Duodenal mucosa (tissue), 2 donors: ENCODE data around the gene MYD88.
A peak's percentile ranks its signal among the peaks of the same experiment; 100 is the strongest.
"Not testable (repeated sequence)": the region's sequence is repeated elsewhere in the genome, so short reads cannot be mapped to it uniquely, and the experiment has no call there.

ENCODE experiments used
- H3K27ac ChIP-seq: one replicate; pipeline ENCODE4 v1.7.0; 2013; ENCODE audit warnings: low read depth, low read length
- H3K27me3 ChIP-seq, 2 donors: one replicate each; pipeline ENCODE4 v1.7.0; 2013; ENCODE audit warnings: low read length in 2 of 2, control low read depth in 1 of 2; ENCODE audit not compliant: insufficient read depth in 2 of 2, control insufficient read depth in 1 of 2
- H3K36me3 ChIP-seq, 2 donors: one replicate each; pipeline ENCODE4 v1.7.0; 2013; ENCODE audit warnings: low read length in 2 of 2, control low read depth in 1 of 2; ENCODE audit not compliant: insufficient read depth in 2 of 2, control insufficient read depth in 1 of 2
- H3K4me1 ChIP-seq, 2 donors: one replicate each; pipeline ENCODE4 v1.7.0; 2013; ENCODE audit warnings: low read length in 2 of 2, control low read depth in 1 of 2; ENCODE audit not compliant: insufficient read depth in 2 of 2, control insufficient read depth in 1 of 2
- H3K4me3 ChIP-seq, 2 donors: one replicate each; pipeline ENCODE4 v1.7.0; 2013; ENCODE audit warnings: low read length in 2 of 2, low read depth in 1 of 2
- H3K9ac ChIP-seq, 2 donors: one replicate each; pipeline ENCODE4 v1.7.0; 2013; ENCODE audit warnings: low read length in 2 of 2, low read depth in 1 of 2
- H3K9me3 ChIP-seq, 2 donors: one replicate each; pipeline ENCODE4 v1.7.0; 2013; ENCODE audit warnings: low read length in 2 of 2, control low read depth in 1 of 2; ENCODE audit not compliant: control insufficient read depth in 1 of 2

MYD88 gene

DNA sequence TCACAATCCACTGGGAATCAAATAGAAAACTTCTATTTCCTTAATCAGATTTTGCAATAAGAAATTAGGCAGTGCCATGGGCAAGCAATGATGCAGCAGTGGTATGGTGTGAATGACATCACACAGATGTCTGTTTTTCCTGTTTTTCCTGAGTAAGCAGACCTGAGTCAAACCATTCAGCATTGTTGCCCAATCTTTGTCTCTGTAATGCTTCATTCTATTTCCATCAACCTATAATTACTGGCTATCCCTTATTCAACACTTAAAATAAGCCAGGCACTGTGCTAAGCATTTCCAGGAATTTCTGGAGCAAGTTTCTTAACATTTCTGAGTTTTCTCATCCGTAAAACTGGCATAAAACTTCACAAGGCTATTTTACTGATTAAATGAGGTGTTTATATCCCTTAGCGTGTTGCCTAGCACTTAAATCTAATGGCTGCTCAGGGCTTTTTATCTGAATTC, 15.6 kb downstream of the MYD88 start:
- Histone ChIP-seq H3K27me3 (no peaks in the 10 kb centered on the region), H3K36me3 (no peaks in the 10 kb centered on the region), H3K9ac (no peak overlapping the region), H3K4me3 (no peak overlapping the region), H3K4me1 (peaks cover 0 to 15% of the 10 kb centered on the region in 2 donors), H3K9me3 (no peaks in the 10 kb centered on the region), H3K27ac (no peak overlapping the region)

DNA sequence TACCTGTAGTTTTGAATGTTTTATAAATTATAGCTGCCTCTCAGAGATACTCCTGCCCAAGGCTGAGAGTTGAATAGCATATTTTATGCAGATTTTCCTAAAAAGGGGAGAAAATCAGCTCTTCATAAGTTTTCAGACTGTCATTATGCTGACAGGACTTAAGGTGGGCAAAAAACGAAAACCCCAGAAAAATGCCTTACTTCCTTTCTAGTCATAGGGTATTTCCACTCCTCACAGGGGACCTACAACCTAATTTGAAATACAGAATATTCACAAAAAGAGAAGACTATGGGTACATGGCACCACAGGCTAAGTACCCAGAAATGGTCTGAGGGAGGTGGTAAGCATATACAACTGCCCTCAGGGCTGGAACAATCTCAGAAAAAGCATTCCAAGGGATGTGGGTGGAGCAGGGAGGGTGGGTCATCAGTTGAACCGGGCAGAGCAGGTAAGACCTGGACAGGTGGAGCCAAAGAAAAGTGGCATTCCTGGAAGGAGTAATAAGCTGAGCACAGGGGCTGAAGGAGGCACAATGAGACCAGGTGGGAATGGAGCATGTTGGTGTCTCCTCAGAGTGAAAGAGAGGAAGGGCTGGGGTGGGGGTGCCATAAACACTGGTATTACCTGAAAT, 16.3 kb downstream of the MYD88 start:
- no peak overlapping the region for H3K4me3 ChIP-seq
- H3K4me1 ChIP-seq, result peaks cover 0 to 15% of the 10 kb centered on the region in 2 donors
- no peaks in the 10 kb centered on the region for H3K9me3 ChIP-seq
- H3K9ac ChIP-seq, result no peak overlapping the region
- no peaks in the 10 kb centered on the region for H3K27me3 ChIP-seq
- H3K36me3 ChIP-seq, result no peaks in the 10 kb centered on the region
- H3K27ac ChIP-seq, result no peak overlapping the region

DNA sequence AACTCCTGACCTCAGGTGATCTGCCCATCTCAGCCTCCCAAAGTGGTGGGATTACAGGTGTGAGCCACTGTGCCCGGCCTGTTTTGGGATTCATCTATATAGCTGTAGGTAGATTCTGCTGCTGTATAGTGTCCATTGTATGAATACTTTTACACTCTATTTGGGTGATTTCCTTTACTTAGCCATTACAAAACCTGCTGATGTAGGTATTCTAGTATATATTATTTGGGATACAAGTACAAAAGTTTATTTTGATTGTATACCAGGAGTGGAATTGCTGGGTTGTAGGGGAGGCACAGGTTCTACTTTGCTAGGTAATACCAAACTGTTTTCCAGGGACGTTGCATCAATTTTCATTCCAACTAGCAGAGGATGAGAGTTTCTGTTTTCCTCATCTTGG, 17.4 kb downstream of the MYD88 start:
- H3K9me3 ChIP-seq, result no peaks in the 10 kb centered on the region
- no peaks in the 10 kb centered on the region for H3K36me3 ChIP-seq
- peaks cover 0 to 15% of the 10 kb centered on the region in 2 donors for H3K4me1 ChIP-seq
- no peak overlapping the region for H3K9ac ChIP-seq
- H3K4me3 ChIP-seq, result no peak overlapping the region
- no peak overlapping the region for H3K27ac ChIP-seq
- no peaks in the 10 kb centered on the region for H3K27me3 ChIP-seq

DNA sequence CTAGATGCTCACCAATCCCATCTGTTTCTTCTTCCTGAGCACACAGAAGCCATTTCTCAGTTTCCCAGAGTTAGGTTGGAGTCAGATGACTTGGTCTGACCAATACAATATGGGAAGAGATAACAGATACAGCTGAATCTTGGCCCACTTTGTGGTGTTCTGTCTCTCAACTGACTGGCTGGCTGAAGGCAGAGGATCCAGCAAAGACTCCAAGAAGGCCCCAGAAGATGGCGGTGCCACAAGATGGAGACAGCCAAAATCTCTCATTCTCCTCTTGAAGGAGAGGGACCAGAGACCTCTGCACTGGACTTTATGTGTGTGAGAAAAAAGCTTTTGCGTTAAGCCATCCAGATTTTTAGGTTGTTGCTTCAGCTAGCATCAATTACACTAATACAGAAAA, 18.7 kb downstream of the MYD88 start:
- H3K9me3 ChIP-seq, result no peaks in the 10 kb centered on the region
- no peaks in the 10 kb centered on the region for H3K27me3 ChIP-seq
- H3K9ac ChIP-seq, result no peak overlapping the region
- H3K36me3 ChIP-seq, result no peaks in the 10 kb centered on the region
- H3K4me3 ChIP-seq, result no peak overlapping the region
- H3K4me1 ChIP-seq, result peaks cover 0 to 5% of the 10 kb centered on the region in 2 donors
- no peak overlapping the region for H3K27ac ChIP-seq

DNA sequence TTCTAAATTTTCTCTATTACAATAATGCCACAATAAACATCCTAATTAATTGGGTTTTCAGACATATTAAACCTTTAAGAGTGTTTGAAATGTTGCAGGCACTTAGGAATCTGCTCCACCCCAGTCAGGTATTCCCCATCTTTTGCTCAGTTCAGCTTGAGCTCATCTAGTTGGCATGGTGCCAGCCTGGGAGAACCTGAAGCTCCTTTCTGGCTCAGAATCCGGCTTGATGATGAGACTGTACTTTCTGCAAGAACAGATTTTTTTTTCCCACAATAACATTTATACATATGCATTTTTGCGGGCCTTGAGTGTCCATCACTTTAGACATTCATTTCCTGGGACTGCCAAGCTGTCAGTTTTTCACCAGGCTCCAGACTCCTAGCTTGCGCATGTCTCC, 19.1 kb downstream of the MYD88 start:
- no peaks in the 10 kb centered on the region for H3K27me3 ChIP-seq
- no peak overlapping the region for H3K27ac ChIP-seq

GRCh38 chr3:38158472-38158871, 20.0 kb downstream of the MYD88 start:
- Histone ChIP-seq H3K27ac (no peak overlapping the region), H3K4me3 (no peak overlapping the region), H3K9ac (no peak overlapping the region), H3K9me3 (no peaks in the 10 kb centered on the region), H3K27me3 (no peaks in the 10 kb centered on the region), H3K4me1 (peaks cover 0 to 5% of the 10 kb centered on the region in 2 donors), H3K36me3 (no peaks in the 10 kb centered on the region)

More for the DNA sequence above, 19.1 kb downstream of the MYD88 start:
- H3K4me1 ChIP-seq, result peaks cover 0 to 5% of the 10 kb centered on the region in 2 donors
- H3K9ac ChIP-seq, result no peak overlapping the region
- H3K9me3 ChIP-seq, result no peaks in the 10 kb centered on the region
- no peak overlapping the region for H3K4me3 ChIP-seq
- H3K36me3 ChIP-seq, result no peaks in the 10 kb centered on the region

DNA sequence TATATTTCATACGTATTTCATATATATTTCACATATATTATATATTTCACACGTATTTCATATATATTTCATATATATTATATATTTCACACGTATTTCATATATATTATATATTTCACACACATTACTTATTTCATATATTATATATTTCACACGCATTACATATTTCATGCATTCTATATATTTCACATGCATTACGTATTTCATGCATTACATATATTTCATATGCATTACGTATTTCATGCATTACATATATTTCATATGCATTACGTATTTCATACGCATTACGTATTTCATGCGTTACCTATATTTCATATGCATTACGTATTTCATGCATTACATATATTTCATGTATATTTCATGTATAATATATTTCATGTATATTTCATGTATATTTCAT, 22.2 kb downstream of the MYD88 start:
- H3K27me3 ChIP-seq, H3K4me3 ChIP-seq, H3K9me3 ChIP-seq, H3K9ac ChIP-seq, H3K4me1 ChIP-seq, H3K27ac ChIP-seq, H3K36me3 ChIP-seq: not testable (repeated sequence)

DNA sequence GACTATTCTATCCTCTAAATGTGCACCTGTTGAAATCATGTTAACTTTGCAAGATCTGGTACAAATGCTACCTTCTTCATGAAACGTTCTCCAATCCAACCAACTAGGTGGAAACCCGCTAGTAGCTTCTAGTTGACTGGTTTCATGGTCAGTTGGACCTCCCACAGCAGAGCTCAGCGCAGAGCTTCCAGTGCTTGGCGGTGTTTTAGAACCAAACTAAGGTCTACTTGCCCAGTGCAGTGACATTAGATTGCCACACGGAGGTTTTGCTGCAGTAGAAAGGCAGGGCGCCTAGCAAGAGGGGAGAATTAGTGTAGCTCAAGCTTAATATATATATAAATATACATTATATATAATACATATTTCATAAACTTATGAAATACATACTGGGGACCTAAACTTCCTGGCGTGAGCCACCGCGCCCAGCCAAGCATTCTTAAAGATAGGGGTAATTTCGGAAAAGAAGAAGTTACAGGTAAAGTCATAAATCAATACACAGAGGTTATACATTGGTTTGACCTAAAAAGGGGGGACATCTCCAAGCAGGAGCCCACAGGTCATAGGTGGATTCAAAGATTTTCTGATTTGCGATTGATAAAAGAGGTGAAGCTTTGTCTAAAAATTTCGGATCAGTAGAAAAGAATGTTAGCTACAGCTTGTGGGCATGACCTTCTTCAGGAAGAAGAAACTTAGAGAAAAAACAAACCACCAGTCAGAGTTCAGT, 24.8 kb downstream of the MYD88 start:
- H3K4me1 ChIP-seq, result peaks cover 8 to 10% of the 10 kb centered on the region in 2 donors
- no peaks in the 10 kb centered on the region for H3K9me3 ChIP-seq
- no peak overlapping the region for H3K27ac ChIP-seq
- H3K27me3 ChIP-seq, result no peaks in the 10 kb centered on the region
- no peak overlapping the region for H3K9ac ChIP-seq
- H3K4me3 ChIP-seq, result no peak overlapping the region
- H3K36me3 ChIP-seq, result no peaks in the 10 kb centered on the region

DNA sequence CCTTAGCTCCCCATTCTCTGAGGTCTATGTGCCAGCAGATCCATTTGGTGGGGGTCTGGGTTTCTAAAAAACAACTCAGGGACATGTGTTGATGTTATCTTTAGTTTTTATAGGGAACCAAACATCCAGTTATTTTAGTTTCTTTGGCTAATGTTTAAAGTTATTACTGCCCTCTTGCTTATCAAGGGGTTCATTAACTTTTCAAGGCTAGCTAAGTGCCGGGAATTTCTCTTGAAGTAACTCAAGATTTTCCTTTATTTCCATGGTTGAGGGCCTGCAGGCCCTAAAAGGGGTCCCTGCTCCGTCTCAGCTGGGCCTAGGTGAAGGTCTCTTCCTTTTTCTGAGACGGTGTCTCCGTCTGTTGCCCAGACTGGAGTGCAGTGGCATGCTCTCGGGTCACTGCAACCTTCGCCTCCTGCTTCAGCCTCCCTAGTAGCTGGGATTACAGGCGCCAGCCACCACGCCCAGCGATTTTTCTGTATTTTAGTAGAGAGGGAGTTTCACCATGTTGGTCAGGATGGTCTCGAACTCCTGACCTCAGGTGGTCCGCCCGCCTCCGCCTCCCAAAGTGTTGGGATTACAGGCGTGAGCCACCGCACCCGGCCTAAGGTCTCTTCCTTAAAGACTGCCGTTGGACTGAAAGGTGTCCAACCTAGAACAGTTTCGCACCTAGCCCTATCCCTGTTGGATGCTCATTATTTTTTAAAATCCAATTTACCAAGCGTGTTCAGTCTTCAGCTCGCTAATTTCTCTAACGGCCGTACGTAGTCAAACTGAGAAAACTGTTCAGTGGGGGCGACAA, 25.6 kb downstream of the MYD88 start:
- Histone ChIP-seq H3K9me3 (no peaks in the 10 kb centered on the region), H3K4me1 (peaks cover 8 to 10% of the 10 kb centered on the region in 2 donors), H3K4me3 (peak overlapping the region; percentile 72 to 86), H3K27ac (peak overlapping the region; percentile 88), H3K36me3 (no peaks in the 10 kb centered on the region), H3K27me3 (no peaks in the 10 kb centered on the region), H3K9ac (peak overlapping the region; percentile 76 to 92)

GRCh38 chr3:38164643-38164951, 26.1 kb downstream of the MYD88 start:
- peak overlapping the region; percentile 76 to 92 for H3K9ac ChIP-seq

More at GRCh38 chr3:38164643-38164951, 26.1 kb downstream of the MYD88 start:
- H3K4me1 ChIP-seq, result peaks cover 8 to 10% of the 10 kb centered on the region in 2 donors
- H3K4me3 ChIP-seq, result peak overlapping the region; percentile 72 to 86
- no peaks in the 10 kb centered on the region for H3K36me3 ChIP-seq
- H3K27me3 ChIP-seq, result no peaks in the 10 kb centered on the region
- H3K27ac ChIP-seq, result peak overlapping the region; percentile 88
- H3K9me3 ChIP-seq, result no peaks in the 10 kb centered on the region
